ENCODE measurements around the gene SYTL3. TPM values are rescaled to one million over a fixed set of nuclear protein-coding genes. Genes with fewer than 3 reads are reported as not detected.

SYTL3 gene
- total and polyA plus RNA-seq, 2 donors from 2014 or later: 3.1 to 16.0 TPM

- Histone ChIP-seq H3K27ac (ENCODE audit: low read depth in 2 of 2, low read length in 2 of 2) (no peak overlapping the region), H3K27me3 (ENCODE audit: control insufficient read depth, insufficient read depth, low read length) (no peaks in the 10 kb centered on the region), H3K9ac (ENCODE audit: low read length in 3 of 3) (no peak overlapping the region), H3K4me3 (ENCODE audit: low read length in 3 of 3) (no peak overlapping the region), H3K9me3 (ENCODE audit: control insufficient read depth in 2 of 3, insufficient read depth in 1 of 3, low read length in 3 of 3) (no peaks in the 10 kb centered on the region), H3K4me1 (ENCODE audit: control insufficient read depth in 2 of 3, insufficient read depth in 2 of 3, low read depth in 1 of 3, low read length in 3 of 3) (peaks cover 0 to 3% (median 0%) of the 10 kb centered on the region in 3 donors), H3K36me3 (ENCODE audit: control insufficient read depth in 2 of 3, insufficient read depth in 3 of 3, low read length in 3 of 3) (no peaks in the 10 kb centered on the region)
- no peak for FAIRE-seq
- DNase-seq: no peak
- TF ChIP-seq CTCF (IDR thresholded peaks at IDR 0.05; ENCODE audit: borderline replicate concordance, extremely low read depth, insufficient read depth): no peak
- intact Hi-C loops (cut with DNase I): no loop called here
These were observed 80.2 kb downstream of the SYTL3 start for GRCh38 chr6:158729906-158730540.

- no peak overlapping the region for H3K27ac ChIP-seq (ENCODE audit: low read depth in 2 of 2, low read length in 2 of 2)
- no peaks in the 10 kb centered on the region for H3K9me3 ChIP-seq (ENCODE audit: control insufficient read depth in 2 of 3, insufficient read depth in 1 of 3, low read length in 3 of 3)
- intact Hi-C loops (cut with DNase I): no loop called here
- H3K4me3 ChIP-seq (ENCODE audit: low read length in 3 of 3): no peak overlapping the region
- FAIRE-seq (no peak), DNase-seq (no peak)
- H3K9ac ChIP-seq (ENCODE audit: low read length in 3 of 3): no peak overlapping the region
- no peaks in the 10 kb centered on the region for H3K27me3 ChIP-seq (ENCODE audit: control insufficient read depth, insufficient read depth, low read length)
- TF ChIP-seq CTCF (IDR thresholded peaks at IDR 0.05; ENCODE audit: borderline replicate concordance, extremely low read depth, insufficient read depth): no peak
- H3K4me1 ChIP-seq (ENCODE audit: control insufficient read depth in 2 of 3, insufficient read depth in 2 of 3, low read depth in 1 of 3, low read length in 3 of 3): peaks cover 0 to 3% (median 0%) of the 10 kb centered on the region in 3 donors
- no peaks in the 10 kb centered on the region for H3K36me3 ChIP-seq (ENCODE audit: control insufficient read depth in 2 of 3, insufficient read depth in 3 of 3, low read length in 3 of 3)
These were observed 80.7 kb downstream of the SYTL3 start for GRCh38 chr6:158730541-158730907.

GRCh38 chr6:158735009-158735408, 85.2 kb downstream of the SYTL3 start:
- no peak for FAIRE-seq
- intact Hi-C loops (cut with DNase I): no loop called here
- Histone ChIP-seq H3K4me1 (ENCODE audit: control insufficient read depth in 2 of 3, insufficient read depth in 2 of 3, low read depth in 1 of 3, low read length in 3 of 3) (peaks cover 0 to 3% (median 0%) of the 10 kb centered on the region in 3 donors), H3K27me3 (ENCODE audit: control insufficient read depth, insufficient read depth, low read length) (no peaks in the 10 kb centered on the region), H3K4me3 (ENCODE audit: low read length in 3 of 3) (no peak overlapping the region), H3K36me3 (ENCODE audit: control insufficient read depth in 2 of 3, insufficient read depth in 3 of 3, low read length in 3 of 3) (no peaks in the 10 kb centered on the region), H3K9me3 (ENCODE audit: control insufficient read depth in 2 of 3, insufficient read depth in 1 of 3, low read length in 3 of 3) (peaks cover 0 to 5% (median 2%) of the 10 kb centered on the region in 3 donors), H3K27ac (ENCODE audit: low read depth in 2 of 2, low read length in 2 of 2) (peak overlapping the region; percentile 5 to 48), H3K9ac (ENCODE audit: low read length in 3 of 3) (no peak overlapping the region)
- DNase-seq: no peak
- no peak for TF ChIP-seq CTCF (IDR thresholded peaks at IDR 0.05; ENCODE audit: borderline replicate concordance, extremely low read depth, insufficient read depth)
